VCaP (cell line): Measurements from ENCODE around the gene GLIPR2.

Source experiments
- H3K27ac ChIP-seq: fragments of 450-650 bp; 2 replicates; pipeline ENCODE4 v1.5.1; 2017
- TF ChIP-seq, protein P1 (sequence below): fragments of 450-650 bp; conservative IDR thresholded peaks from 2 replicates; pipeline ENCODE4 v1.5.1; 2017; ENCODE audit warnings: mild to moderate bottlenecking, moderate library complexity

Gene GLIPR2

DNA sequence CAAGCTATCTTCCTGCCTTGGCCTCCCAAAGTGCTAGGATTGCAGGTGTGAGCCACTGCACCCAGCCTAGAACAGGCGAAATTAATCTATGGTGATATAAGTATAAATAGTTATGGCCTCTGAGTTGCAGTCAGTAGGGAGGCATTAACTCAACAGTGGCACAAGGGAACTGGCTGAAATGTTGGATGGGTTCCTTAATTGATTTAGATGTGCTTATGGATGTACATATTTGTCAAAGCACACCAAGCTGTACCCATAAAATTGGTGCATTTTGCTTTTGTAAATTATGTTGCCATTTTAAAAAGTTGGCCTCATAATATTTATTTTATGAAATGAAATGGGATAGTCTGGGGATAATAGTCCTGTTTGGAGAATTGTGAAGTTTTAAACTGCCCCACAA lies 36.8 kb upstream of the GLIPR2 start:
- TF ChIP-seq, protein P1, sequence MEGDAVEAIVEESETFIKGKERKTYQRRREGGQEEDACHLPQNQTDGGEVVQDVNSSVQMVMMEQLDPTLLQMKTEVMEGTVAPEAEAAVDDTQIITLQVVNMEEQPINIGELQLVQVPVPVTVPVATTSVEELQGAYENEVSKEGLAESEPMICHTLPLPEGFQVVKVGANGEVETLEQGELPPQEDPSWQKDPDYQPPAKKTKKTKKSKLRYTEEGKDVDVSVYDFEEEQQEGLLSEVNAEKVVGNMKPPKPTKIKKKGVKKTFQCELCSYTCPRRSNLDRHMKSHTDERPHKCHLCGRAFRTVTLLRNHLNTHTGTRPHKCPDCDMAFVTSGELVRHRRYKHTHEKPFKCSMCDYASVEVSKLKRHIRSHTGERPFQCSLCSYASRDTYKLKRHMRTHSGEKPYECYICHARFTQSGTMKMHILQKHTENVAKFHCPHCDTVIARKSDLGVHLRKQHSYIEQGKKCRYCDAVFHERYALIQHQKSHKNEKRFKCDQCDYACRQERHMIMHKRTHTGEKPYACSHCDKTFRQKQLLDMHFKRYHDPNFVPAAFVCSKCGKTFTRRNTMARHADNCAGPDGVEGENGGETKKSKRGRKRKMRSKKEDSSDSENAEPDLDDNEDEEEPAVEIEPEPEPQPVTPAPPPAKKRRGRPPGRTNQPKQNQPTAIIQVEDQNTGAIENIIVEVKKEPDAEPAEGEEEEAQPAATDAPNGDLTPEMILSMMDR: no peak
- H3K27ac ChIP-seq: peak overlapping the region; percentile 86

DNA sequence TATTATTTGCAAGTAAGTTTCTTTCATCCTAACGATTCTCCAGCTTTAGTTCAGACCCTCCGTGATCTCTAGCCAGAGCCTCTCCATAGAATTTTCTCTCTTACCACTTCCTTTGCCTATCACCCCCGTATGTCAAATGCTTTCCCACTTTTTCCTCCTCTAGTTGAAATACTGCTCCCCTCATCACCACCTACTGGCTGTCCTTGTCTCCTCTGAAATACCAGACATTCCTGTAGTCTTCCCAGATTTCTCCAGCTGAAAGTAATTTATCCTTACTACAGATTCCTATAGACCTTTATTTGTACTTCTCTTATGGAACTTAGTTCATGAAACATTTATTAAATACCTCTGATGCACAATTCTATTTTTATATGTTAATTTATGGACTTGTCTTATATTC lies 36.0 kb upstream of the GLIPR2 start:
- H3K27ac ChIP-seq: peak overlapping the region; percentile 86

GRCh38 chr9:36101916-36102741 lies 34.4 kb upstream of the GLIPR2 start:
- TF ChIP-seq, protein P1: no peak
- peak overlapping the region; percentile 86 for H3K27ac ChIP-seq

More for the DNA sequence above, 36.0 kb upstream of the GLIPR2 start:
- TF ChIP-seq, protein P1: no peak

GRCh38 chr9:36102742-36103495 lies 33.6 kb upstream of the GLIPR2 start:
- H3K27ac ChIP-seq: peak overlapping the region; percentile 86
- TF ChIP-seq, protein P1: peak; percentile 71

DNA sequence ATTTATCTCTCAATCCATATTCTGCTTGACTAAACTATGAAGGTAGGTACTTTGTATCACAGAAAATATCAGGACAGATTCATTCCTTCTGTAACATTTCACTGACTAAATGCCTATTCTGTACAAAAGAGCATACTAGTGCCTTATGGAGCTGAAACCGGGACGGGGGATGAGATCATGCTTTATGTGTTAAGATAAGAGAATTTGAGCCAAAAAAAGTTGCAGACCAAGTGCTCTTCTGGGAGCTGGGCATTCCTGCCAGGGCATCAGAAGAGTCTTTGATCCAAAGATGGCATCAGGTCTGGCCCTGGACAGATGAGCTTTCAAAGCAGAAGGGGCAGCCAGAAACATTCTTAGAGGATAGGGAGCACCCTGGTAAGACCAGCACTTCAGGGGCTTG lies 27.5 kb upstream of the GLIPR2 start:
- TF ChIP-seq, protein P1: no peak
- no peak overlapping the region for H3K27ac ChIP-seq

GRCh38 chr9:36110434-36110833 lies 26.1 kb upstream of the GLIPR2 start:
- TF ChIP-seq, protein P1: peak; percentile 78

GRCh38 chr9:36112516-36112915 lies 24.0 kb upstream of the GLIPR2 start:
- TF ChIP-seq, protein P1: no peak
- no peak overlapping the region for H3K27ac ChIP-seq

More at GRCh38 chr9:36110434-36110833, 26.1 kb upstream of the GLIPR2 start:
- no peak overlapping the region for H3K27ac ChIP-seq
